Measurements from ENCODE around the gene GAN. TPM values are rescaled to one million over a fixed set of nuclear protein-coding genes. Genes with fewer than 3 reads are reported as not detected.
A peak's percentile ranks its signal among the peaks of the same experiment; 100 is the strongest.
"Not testable (repeated sequence)": the region's sequence is repeated elsewhere in the genome, so short reads cannot be mapped to it uniquely, and the experiment has no call there.

The GAN gene
- total RNA-seq, 4 donors from 2014 or later = 9.6 to 14.8 (median 11.7) TPM

GRCh38 chr16:81399909-81400308 is 85.1 kb downstream of the GAN start:
- Histone ChIP-seq H3K4me1 (peaks cover 17 to 23% (median 18%) of the 10 kb centered on the region in 4 donors), H3K36me3 (no peaks in the 10 kb centered on the region), H3K27me3 (peaks cover 0 to 5% (median 0%) of the 10 kb centered on the region in 4 donors), H3K27ac (replicated peaks in 1 of 4) (no peak overlapping the region), H3K9me3 (peaks cover 0 to 8% (median 0%) of the 10 kb centered on the region in 4 donors), H3K4me3 (no peak overlapping the region)
- TF ChIP-seq, protein P1, sequence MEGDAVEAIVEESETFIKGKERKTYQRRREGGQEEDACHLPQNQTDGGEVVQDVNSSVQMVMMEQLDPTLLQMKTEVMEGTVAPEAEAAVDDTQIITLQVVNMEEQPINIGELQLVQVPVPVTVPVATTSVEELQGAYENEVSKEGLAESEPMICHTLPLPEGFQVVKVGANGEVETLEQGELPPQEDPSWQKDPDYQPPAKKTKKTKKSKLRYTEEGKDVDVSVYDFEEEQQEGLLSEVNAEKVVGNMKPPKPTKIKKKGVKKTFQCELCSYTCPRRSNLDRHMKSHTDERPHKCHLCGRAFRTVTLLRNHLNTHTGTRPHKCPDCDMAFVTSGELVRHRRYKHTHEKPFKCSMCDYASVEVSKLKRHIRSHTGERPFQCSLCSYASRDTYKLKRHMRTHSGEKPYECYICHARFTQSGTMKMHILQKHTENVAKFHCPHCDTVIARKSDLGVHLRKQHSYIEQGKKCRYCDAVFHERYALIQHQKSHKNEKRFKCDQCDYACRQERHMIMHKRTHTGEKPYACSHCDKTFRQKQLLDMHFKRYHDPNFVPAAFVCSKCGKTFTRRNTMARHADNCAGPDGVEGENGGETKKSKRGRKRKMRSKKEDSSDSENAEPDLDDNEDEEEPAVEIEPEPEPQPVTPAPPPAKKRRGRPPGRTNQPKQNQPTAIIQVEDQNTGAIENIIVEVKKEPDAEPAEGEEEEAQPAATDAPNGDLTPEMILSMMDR (IDR thresholded peaks at IDR 0.05) = no peak
- TF ChIP-seq POLR2AphosphoS5 (IDR thresholded peaks at IDR 0.05) (no peak), POLR2A (IDR thresholded peaks at IDR 0.05; ENCODE audit: low read depth) (no peak), EP300 (IDR thresholded peaks at IDR 0.05) (no peak)
- no peak for DNase-seq (ENCODE audit: extremely low spot score)
- 100% methylated on average over 1 of the region's 1 CpG for WGBS
- intact Hi-C loops (cut with DNase I) = loop anchor here (5.0 to 10.0 kb wide), 3 partner anchors 33 to 337 kb away; no protein-coding TSS in a partner anchor

DNA sequence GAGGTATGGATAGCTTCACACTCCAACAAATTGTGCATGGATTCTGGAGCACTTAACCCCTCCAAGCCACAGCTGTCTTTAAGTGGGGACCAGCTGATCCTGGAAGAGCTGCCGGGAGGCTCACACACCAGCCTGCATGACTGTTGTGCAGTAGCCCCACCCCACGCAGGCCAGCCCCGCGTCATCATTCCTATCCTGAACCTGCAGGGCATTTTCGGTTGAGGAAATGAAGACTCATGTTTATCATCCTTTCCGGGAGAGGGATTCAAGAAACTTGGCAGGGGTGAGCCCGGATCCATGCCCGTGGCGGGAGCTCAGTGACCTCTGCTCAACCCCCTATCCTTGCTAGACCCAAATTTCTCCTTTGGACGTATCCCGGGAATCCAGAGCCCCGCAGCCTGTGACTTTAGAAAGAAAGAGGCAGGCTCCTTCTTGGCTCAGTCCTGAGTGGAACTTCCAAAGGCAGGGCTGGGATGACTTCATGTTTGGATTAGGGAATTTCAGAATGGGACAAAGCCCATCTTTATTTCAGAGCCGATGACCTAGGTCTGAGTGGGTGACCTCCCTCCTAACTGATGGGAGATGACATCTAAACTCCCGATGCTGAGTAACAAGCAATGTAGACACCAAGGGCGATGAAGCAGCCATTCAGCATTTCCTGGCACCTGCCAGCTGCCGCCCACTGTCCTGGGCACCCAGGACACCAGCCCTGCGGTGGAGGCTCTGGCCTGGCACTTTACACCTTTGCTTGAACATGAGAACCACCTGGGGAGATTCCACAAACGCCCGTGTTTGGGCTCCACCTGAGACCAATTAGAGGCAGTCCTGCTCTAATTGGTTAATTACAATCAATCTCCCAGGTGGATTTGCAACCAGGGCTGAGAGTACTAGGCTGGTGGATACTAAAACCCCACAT is 86.5 kb downstream of the GAN start:
- peaks cover 0 to 5% (median 0%) of the 10 kb centered on the region in 4 donors for H3K27me3 ChIP-seq
- peaks cover 0 to 8% (median 0%) of the 10 kb centered on the region in 4 donors for H3K9me3 ChIP-seq
- H3K4me1 ChIP-seq = peaks cover 10 to 18% (median 14%) of the 10 kb centered on the region in 4 donors
- WGBS = 61% methylated on average over 16 of the region's 19 CpGs
- TF ChIP-seq POLR2A (IDR thresholded peaks at IDR 0.05; ENCODE audit: low read depth) (no peak), POLR2AphosphoS5 (IDR thresholded peaks at IDR 0.05) (peak; percentile 19 to 37), EP300 (IDR thresholded peaks at IDR 0.05) (no peak)
- TF ChIP-seq, protein P1 (IDR thresholded peaks at IDR 0.05) = no peak
- H3K27ac ChIP-seq (replicated peaks in 1 of 4) = peak overlapping the region in 3 of 4 donors; percentile 8 to 58 (median 31)
- peak overlapping the region in 1 of 4 donors; percentile 16 for H3K4me3 ChIP-seq
- intact Hi-C loops (cut with DNase I) = loop anchor here (5.0 to 10.0 kb wide), 3 partner anchors 34 to 336 kb away; no protein-coding TSS in a partner anchor
- no peak for DNase-seq (ENCODE audit: extremely low spot score)
- no peaks in the 10 kb centered on the region for H3K36me3 ChIP-seq

DNA sequence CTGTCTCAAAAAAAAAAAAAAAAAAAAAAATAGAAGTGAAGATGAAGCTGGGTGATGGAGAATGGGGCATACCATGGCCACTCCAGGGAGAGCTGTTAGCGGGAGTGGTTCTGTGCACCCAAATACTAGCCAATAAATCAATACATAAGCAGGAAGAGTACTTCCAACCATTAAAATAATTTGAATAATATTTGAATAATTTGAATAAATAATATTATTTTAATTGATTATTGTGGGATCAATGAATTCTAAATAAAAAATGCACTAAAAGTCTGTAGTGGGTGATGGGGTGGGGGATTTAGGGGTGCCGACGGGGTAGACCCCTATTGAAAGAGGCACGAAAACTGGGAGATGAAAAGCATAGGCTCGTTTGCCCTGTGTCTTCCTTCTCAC is 88.4 kb downstream of the GAN start:
- DNase-seq (ENCODE audit: extremely low spot score) = no peak
- WGBS = 25% methylated on average over 5 of the region's 5 CpGs
- H3K27ac ChIP-seq (replicated peaks in 1 of 4) = peak overlapping the region in 1 of 4 donors; percentile 19

GRCh38 chr16:81403601-81404391 is 89.0 kb downstream of the GAN start:
- 16% methylated on average over 25 of the region's 37 CpGs for WGBS
- Histone ChIP-seq H3K36me3 (no peaks in the 10 kb centered on the region), H3K4me3 (peak overlapping the region; percentile 17 to 52 (median 30)), H3K27me3 (peaks cover 0 to 13% (median 0%) of the 10 kb centered on the region in 4 donors), H3K27ac (replicated peaks in 1 of 4) (peak overlapping the region in 1 of 4 donors; percentile 19), H3K9me3 (peaks cover 0 to 8% (median 0%) of the 10 kb centered on the region in 4 donors), H3K4me1 (peaks cover 9 to 18% (median 13%) of the 10 kb centered on the region in 4 donors)
- TF ChIP-seq POLR2A (IDR thresholded peaks at IDR 0.05; ENCODE audit: low read depth) (no peak), EP300 (IDR thresholded peaks at IDR 0.05) (no peak), POLR2AphosphoS5 (IDR thresholded peaks at IDR 0.05) (peak in 1 of 2 donors; percentile 57)
- TF ChIP-seq, protein P1 (IDR thresholded peaks at IDR 0.05) = peak; percentile 93 to 99 (median 96)
- intact Hi-C loops (cut with DNase I) = loop anchor here (1.0 to 10.0 kb wide), 4 partner anchors 36 to 334 kb away; no protein-coding TSS in a partner anchor
- peak; percentile 96 for DNase-seq (ENCODE audit: extremely low spot score)

More for the DNA sequence above, 88.4 kb downstream of the GAN start:
- Histone ChIP-seq H3K4me1 (peaks cover 9 to 18% (median 13%) of the 10 kb centered on the region in 4 donors), H3K27me3 (peaks cover 0 to 7% (median 0%) of the 10 kb centered on the region in 4 donors), H3K4me3 (no peak overlapping the region), H3K9me3 (peaks cover 0 to 8% (median 0%) of the 10 kb centered on the region in 4 donors), H3K36me3 (no peaks in the 10 kb centered on the region)
- intact Hi-C loops (cut with DNase I) = loop anchor here (1.0 to 10.0 kb wide), 4 partner anchors 36 to 334 kb away; no protein-coding TSS in a partner anchor
- TF ChIP-seq POLR2A (IDR thresholded peaks at IDR 0.05; ENCODE audit: low read depth) (no peak), EP300 (IDR thresholded peaks at IDR 0.05) (no peak), POLR2AphosphoS5 (IDR thresholded peaks at IDR 0.05) (no peak)
- TF ChIP-seq, protein P1 (IDR thresholded peaks at IDR 0.05) = no peak

DNA sequence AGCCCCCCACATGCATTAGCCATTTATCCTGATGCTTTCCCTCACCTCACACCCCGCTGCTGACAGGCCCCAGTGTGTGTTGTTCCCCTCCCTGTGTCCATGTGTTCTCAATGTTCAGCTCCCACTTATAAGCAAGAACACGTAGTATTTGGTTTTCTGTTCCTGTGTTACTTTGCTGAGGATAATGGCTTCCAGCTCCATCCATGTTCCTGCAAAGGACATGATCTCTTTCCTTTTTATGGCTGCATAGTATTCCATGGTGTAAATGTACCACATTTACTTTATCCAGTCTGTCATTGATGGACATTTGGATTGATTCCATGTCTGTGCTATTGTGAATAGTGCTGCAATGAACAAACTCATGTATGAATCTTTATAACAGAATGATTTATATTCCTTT is 90.2 kb downstream of the GAN start:
- WGBS = 93% methylated on average over 2 of the region's 2 CpGs
- H3K36me3 ChIP-seq; H3K4me3 ChIP-seq; H3K9me3 ChIP-seq; DNase-seq (ENCODE audit: extremely low spot score); H3K27ac ChIP-seq (replicated peaks in 1 of 4): not testable (repeated sequence)
- H3K4me1 ChIP-seq = peaks cover 9 to 18% (median 13%) of the 10 kb centered on the region in 4 donors
- intact Hi-C loops (cut with DNase I) = loop anchor here (10.0 kb wide), 1 partner anchor 220 kb away; no protein-coding TSS in a partner anchor
- H3K27me3 ChIP-seq = peaks cover 0 to 14% (median 0%) of the 10 kb centered on the region in 4 donors

Data from esophagus muscularis mucosa (tissue), 4 donors.